ENCODE results near the gene CACNA1C.

DNA sequence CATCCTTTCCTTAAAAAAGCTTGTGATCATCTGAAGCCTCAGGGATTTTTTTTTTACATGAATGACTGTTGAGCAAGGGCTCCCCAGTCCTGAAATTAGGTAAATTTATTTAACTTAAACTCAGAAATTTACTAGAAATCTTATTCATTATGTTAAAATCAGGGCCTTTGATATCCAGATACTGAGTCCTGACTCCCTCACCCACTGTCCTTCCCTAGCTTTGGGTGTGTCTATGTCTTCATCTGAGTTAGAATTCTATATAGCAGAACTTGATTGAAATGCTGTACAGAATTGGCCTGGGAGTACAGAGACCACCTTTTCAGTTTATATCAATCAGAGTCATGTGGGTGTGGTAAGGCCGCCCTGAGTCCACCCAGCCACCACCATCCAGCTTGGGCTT is 260.0 kb downstream of the CACNA1C start:
- TF ChIP-seq CTCF (IDR thresholded peaks at IDR 0.05) (no peak), POLR2A (IDR thresholded peaks at IDR 0.05) (no peak)

All from tibial nerve (tissue), 3 donors.